GM10248 (cell line): ENCODE results near the gene FYN.
"Not testable (repeated sequence)": the region's sequence is repeated elsewhere in the genome, so short reads cannot be mapped to it uniquely, and the experiment has no call there.

Experiments
- CTCF ChIA-PET: fragments of 300-600 bp; sonication (Branson Sonifier 250); formaldehyde crosslinking; extraction: SDS; loops from one replicate; lab custom pipeline; 2021; ENCODE audit warnings: antibody characterized with exemption; lab: Yijun Ruan, JAX
- POLR2A ChIA-PET: fragments of 350-650 bp; sonication (Branson Sonifier 250); formaldehyde crosslinking; extraction: SDS; loops from one replicate; lab custom pipeline; 2020; ENCODE audit warnings: antibody characterized with exemption; lab: Yijun Ruan, JAX
- DNase-seq: peaks from one replicate; pipeline ENCODE4 v3.0.0; 2012; ENCODE audit errors: extremely low spot score
- TF ChIP-seq, protein P1 (sequence below): IDR thresholded peaks from 2 replicates; pipeline ENCODE4 v1.5.1; 2012; ENCODE audit warnings: mild to moderate bottlenecking, low read depth; ENCODE audit errors: extremely low read depth, missing control alignments, control extremely low read depth

Gene FYN

GRCh38 chr6:111646034-111646433 lies 227.2 kb downstream of the FYN start:
- ChIA-PET POLR2A (no interaction called here), CTCF (interaction anchor here (1.2 to 3.8 kb wide), 4 partner anchors 12 to 387 kb away, joined by 3 to 13 read pairs (median 4); a partner anchor contains a TSS)
- TF ChIP-seq, protein P1, sequence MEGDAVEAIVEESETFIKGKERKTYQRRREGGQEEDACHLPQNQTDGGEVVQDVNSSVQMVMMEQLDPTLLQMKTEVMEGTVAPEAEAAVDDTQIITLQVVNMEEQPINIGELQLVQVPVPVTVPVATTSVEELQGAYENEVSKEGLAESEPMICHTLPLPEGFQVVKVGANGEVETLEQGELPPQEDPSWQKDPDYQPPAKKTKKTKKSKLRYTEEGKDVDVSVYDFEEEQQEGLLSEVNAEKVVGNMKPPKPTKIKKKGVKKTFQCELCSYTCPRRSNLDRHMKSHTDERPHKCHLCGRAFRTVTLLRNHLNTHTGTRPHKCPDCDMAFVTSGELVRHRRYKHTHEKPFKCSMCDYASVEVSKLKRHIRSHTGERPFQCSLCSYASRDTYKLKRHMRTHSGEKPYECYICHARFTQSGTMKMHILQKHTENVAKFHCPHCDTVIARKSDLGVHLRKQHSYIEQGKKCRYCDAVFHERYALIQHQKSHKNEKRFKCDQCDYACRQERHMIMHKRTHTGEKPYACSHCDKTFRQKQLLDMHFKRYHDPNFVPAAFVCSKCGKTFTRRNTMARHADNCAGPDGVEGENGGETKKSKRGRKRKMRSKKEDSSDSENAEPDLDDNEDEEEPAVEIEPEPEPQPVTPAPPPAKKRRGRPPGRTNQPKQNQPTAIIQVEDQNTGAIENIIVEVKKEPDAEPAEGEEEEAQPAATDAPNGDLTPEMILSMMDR, result no peak
- no peak for DNase-seq

- POLR2A ChIA-PET, result no interaction called here
- DNase-seq, result no peak
- CTCF ChIA-PET, result interaction anchor here (0.9 to 2.3 kb wide), 7 partner anchors 12 to 634 kb away, joined by 3 to 7 read pairs (median 4); a partner anchor contains a TSS
- TF ChIP-seq, protein P1, result no peak
Observed at GRCh38 chr6:111644893-111645430, 228.3 kb downstream of the FYN start.

- TF ChIP-seq, protein P1, result peak; percentile 57
- DNase-seq, result peak; percentile 71
- POLR2A ChIA-PET, result no interaction called here
- CTCF ChIA-PET, result interaction anchor here (0.6 to 2.8 kb wide), 12 partner anchors 9 to 420 kb away, joined by 3 to 21 read pairs (median 4); a partner anchor contains a TSS
Observed at GRCh38 chr6:111642463-111643158, 230.6 kb downstream of the FYN start.

DNA sequence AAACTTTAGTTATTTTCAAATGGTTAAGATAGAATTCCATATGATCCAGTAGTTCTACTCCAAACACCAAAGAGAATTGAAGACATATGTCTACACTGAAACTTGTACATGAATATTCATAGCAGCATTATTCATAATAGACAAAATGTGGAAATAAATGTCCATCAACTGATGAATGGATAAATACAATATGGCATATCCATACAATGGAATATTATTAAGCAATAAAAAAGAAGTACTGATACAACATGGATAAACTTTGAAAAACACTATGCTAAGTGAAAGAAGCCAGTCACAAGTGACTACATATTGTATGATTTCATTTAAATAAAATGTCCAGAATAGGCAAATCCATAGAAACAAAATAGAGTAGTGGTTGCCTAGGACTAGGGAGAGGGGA lies 234.0 kb downstream of the FYN start:
- DNase-seq, result no peak
- TF ChIP-seq, protein P1, result no peak
- CTCF ChIA-PET, result interaction anchor here (1.2 kb wide), 1 partner anchor 21 kb away, joined by 4 read pairs; no protein-coding TSS in a partner anchor
- POLR2A ChIA-PET, result no interaction called here

DNA sequence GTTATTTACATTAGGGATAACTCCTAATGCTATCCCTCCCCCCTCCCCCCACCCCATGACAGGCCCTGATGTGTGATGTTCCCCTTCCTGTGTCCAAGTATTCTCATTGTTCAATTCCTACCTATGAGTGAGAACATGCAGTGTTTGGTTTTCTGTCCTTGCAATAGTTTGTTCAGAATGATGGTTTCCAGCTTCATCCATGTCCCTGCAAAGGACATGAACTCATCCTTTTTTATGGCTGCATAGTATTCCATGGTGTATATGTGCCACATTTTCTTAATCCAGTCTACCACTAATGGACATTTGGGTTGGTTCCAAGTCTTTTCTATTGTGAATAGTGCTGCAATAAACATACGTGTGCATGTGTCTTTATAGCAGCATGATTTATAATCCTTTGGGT lies 238.3 kb downstream of the FYN start:
- POLR2A ChIA-PET, CTCF ChIA-PET, DNase-seq: not testable (repeated sequence)

GRCh38 chr6:111633822-111634221 lies 239.4 kb downstream of the FYN start:
- POLR2A ChIA-PET, result no interaction called here
- TF ChIP-seq, protein P1, result no peak
- DNase-seq, result no peak
- CTCF ChIA-PET, result interaction anchor here (1.3 kb wide), 1 partner anchor 10 kb away, joined by 5 read pairs; no protein-coding TSS in a partner anchor
